ENCODE measurements around the gene SMCHD1. TPM values are rescaled to one million over a fixed set of nuclear protein-coding genes. Genes with fewer than 3 reads are reported as not detected.
"Not testable (repeated sequence)": the region's sequence is repeated elsewhere in the genome, so short reads cannot be mapped to it uniquely, and the experiment has no call there.

SMCHD1 gene
- total RNA-seq, 6 experiments from 2014 or later, result 13.9 to 31.0 (median 17.3) TPM

DNA sequence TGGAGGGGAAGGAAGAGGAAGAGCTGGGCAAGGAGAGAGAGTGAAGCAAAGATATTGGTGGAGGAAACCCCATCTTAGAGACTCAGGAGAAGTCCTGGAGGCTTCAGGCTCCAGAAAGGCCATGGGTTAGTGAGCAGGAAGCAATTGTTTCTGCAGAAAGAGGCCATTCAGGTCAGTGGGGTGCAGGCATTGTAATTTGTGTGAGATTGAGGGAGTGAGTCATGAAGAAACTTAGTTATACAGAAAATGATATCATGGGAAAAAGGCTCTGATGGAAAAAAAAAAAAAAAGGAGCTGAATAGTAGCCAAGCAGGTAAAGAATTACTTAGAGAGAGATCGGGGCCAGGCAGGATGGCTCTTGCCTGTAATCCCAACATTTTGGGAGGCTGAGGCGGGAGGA is 195.3 kb downstream of the SMCHD1 start:
- DNase-seq (no peak), ATAC-seq (no peak)
- 67% methylated on average over 1 of the region's 2 CpGs for WGBS (ENCODE audit: insufficient coverage, low coverage, low lambda C conversion rate, missing lambda C conversion rate)
- H3K27ac ChIP-seq, result no peak overlapping the region
- H3K27me3 ChIP-seq, result peaks cover 0 to 12% of the 10 kb centered on the region in 2 donors
- no peaks in the 10 kb centered on the region for H3K9me3 ChIP-seq
- H3K4me1 ChIP-seq, result peaks cover 0 to 11% (median 0%) of the 10 kb centered on the region in 4 donors
- intact Hi-C loops (cut with DNase I), result no loop called here
- no peaks in the 10 kb centered on the region for H3K36me3 ChIP-seq
- no peak for TF ChIP-seq POLR2A (IDR thresholded peaks at IDR 0.05)
- TF ChIP-seq, protein P1, sequence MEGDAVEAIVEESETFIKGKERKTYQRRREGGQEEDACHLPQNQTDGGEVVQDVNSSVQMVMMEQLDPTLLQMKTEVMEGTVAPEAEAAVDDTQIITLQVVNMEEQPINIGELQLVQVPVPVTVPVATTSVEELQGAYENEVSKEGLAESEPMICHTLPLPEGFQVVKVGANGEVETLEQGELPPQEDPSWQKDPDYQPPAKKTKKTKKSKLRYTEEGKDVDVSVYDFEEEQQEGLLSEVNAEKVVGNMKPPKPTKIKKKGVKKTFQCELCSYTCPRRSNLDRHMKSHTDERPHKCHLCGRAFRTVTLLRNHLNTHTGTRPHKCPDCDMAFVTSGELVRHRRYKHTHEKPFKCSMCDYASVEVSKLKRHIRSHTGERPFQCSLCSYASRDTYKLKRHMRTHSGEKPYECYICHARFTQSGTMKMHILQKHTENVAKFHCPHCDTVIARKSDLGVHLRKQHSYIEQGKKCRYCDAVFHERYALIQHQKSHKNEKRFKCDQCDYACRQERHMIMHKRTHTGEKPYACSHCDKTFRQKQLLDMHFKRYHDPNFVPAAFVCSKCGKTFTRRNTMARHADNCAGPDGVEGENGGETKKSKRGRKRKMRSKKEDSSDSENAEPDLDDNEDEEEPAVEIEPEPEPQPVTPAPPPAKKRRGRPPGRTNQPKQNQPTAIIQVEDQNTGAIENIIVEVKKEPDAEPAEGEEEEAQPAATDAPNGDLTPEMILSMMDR (IDR thresholded peaks at IDR 0.05), result no peak
- H3K4me3 ChIP-seq, result no peak overlapping the region

DNA sequence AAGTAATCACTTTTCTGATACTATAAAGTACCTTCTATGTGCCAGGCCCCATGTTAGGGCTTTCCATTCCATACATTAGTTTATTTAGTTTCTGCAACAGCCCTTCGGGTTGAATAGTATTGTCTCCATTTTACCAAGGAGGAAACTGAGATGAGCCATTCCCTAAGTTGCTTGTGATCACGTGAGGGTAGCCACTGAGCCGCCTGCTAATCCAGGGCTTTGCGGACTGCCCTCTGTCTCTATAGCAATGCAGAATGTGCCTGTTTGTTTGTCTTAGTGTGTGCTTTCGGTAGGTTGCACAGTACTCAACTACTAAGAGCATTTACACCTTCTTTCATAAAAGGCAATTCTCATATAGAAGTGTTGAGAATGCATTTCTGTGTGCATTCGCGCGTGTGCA is 196.2 kb downstream of the SMCHD1 start:
- ATAC-seq (no peak), DNase-seq (no peak)
- intact Hi-C loops (cut with DNase I), result no loop called here
- Histone ChIP-seq H3K27me3 (peaks cover 0 to 7% of the 10 kb centered on the region in 2 donors), H3K36me3 (no peaks in the 10 kb centered on the region), H3K9me3 (no peaks in the 10 kb centered on the region), H3K4me3 (no peak overlapping the region), H3K27ac (no peak overlapping the region), H3K4me1 (peaks cover 0 to 7% (median 0%) of the 10 kb centered on the region in 4 donors)
- WGBS (ENCODE audit: insufficient coverage, low coverage, low lambda C conversion rate, missing lambda C conversion rate), result 79% methylated on average over 8 of the region's 8 CpGs
- TF ChIP-seq, protein P1 (IDR thresholded peaks at IDR 0.05), result no peak
- TF ChIP-seq POLR2A (IDR thresholded peaks at IDR 0.05), result no peak

DNA sequence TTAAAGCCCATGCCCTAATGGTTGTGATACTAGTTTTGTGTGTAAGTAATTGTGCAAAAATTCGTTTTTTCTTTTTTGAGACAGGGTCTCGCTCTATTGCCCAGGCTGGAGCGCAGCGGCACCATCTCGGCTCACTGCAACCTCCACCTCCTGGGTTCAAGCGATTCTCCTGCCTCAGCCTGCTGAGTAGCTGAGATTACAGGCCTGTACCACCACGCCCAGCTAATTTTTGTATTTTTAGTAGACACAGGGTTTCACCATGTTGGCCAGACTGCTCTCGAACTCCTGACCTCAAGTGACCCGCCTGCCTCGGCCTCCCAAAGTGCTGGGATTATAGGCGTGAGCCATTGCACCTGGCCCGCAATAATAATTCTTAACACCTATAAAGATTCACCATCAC is 196.9 kb downstream of the SMCHD1 start:
- H3K27me3 ChIP-seq; H3K27ac ChIP-seq; H3K9me3 ChIP-seq; H3K36me3 ChIP-seq; intact Hi-C loops (cut with DNase I); H3K4me3 ChIP-seq; ATAC-seq; DNase-seq; H3K4me1 ChIP-seq: not testable (repeated sequence)
- WGBS (ENCODE audit: insufficient coverage, low coverage, low lambda C conversion rate, missing lambda C conversion rate), result 80% methylated on average over 12 of the region's 12 CpGs

DNA sequence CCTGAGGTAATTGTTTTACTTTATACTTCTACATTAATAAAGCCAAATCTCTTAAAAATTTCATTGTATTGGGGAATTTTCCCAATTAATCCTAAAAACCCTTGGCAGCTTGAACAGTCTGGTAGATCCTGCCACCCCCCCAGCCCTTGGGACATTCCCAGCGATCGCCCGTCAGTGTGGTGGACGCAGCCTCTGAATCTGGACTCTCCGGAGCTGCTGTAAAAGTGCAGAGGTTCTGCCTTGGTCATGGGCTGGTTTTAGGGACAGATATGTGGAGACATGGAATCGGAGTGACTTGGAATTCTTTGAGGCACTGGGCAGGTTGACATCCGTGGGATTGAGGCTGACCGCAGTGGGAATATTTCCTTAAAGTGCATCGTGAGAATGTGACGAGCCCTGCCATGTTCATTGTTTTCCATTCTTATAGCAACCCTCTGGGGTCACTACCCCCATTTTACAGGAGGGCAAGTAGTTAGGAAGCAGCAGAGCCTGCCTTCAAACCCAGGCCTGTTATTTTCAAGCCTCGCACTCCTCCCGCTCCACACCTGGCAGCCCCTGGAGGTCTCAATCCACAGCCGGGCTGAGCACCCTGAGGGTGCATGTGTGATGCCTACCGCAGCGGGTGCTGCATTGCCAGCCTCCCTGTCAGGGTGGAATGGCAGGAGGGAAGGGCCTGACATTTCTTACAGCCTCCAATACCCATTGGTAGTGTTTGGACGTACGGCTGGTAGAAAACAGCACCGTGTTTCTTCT is 197.8 kb downstream of the SMCHD1 start:
- ATAC-seq (no peak), DNase-seq (no peak)
- no peak overlapping the region for H3K4me3 ChIP-seq
- intact Hi-C loops (cut with DNase I), result no loop called here
- WGBS (ENCODE audit: insufficient coverage, low coverage, low lambda C conversion rate, missing lambda C conversion rate), result 98% methylated on average over 8 of the region's 18 CpGs
- no peak overlapping the region for H3K27ac ChIP-seq
- no peaks in the 10 kb centered on the region for H3K9me3 ChIP-seq
- H3K27me3 ChIP-seq, result peaks cover 0 to 7% of the 10 kb centered on the region in 2 donors
- H3K36me3 ChIP-seq, result no peaks in the 10 kb centered on the region
- no peaks in the 10 kb centered on the region for H3K4me1 ChIP-seq
- TF ChIP-seq, protein P1 (IDR thresholded peaks at IDR 0.05), result no peak
- TF ChIP-seq POLR2A (IDR thresholded peaks at IDR 0.05), result no peak

DNA sequence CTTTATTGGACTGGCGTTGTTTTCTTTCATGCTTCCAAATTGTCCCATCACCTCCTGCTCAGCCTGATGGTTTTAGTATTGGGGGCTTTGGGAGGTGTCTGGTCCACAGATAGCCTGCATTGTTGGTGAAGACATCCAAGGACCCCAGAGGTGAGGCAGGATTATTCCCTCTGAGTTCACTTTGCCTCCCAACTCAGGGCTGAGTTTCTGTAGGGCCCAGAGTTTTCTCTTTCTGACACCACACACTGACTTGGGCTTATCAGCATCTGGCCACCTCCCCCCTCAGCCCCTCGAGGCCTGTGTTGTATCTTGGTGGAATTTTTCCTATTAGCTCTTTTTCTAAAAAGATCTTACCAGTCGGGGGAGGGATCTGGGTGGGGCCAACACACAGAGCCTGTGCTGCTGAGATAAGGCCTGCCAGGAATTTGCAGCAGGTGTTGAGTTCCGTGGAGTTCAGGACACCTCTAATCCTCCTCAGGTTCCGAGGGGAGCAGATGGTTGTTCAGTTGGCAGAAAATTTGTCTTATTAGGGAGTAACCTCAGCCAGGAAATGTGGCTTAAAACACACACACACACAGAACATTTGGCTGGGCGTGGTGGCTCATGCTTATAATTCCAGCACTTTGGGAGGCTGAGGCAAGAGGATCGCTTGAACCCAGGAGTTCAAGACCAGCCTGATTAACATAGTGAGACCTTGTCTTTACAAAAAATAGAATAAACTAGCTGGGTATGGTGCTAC is 198.6 kb downstream of the SMCHD1 start:
- no peak overlapping the region for H3K27ac ChIP-seq
- 65% methylated on average over 7 of the region's 7 CpGs for WGBS (ENCODE audit: insufficient coverage, low coverage, low lambda C conversion rate, missing lambda C conversion rate)
- intact Hi-C loops (cut with DNase I), result no loop called here

More for the DNA sequence above, 198.6 kb downstream of the SMCHD1 start:
- H3K4me1 ChIP-seq, result no peaks in the 10 kb centered on the region
- TF ChIP-seq POLR2A (IDR thresholded peaks at IDR 0.05), result no peak
- TF ChIP-seq, protein P1 (IDR thresholded peaks at IDR 0.05), result no peak
- H3K36me3 ChIP-seq, result no peaks in the 10 kb centered on the region
- no peaks in the 10 kb centered on the region for H3K9me3 ChIP-seq
- no peak overlapping the region for H3K4me3 ChIP-seq
- H3K27me3 ChIP-seq, result peaks cover 0 to 2% of the 10 kb centered on the region in 2 donors
- ATAC-seq (no peak), DNase-seq (no peak)

Measured in right lobe of liver (tissue), 6 donors.